Activated T-cell treated with anti-CD3 and anti-CD28 coated beads, Interleukin-2, amount 50 U/mL, for 1 hour (primary cell): ENCODE measurements around the gene RTKN2.
"Not testable (repeated sequence)": the region's sequence is repeated elsewhere in the genome, so short reads cannot be mapped to it uniquely, and the experiment has no call there.

Experiments
- DNase-seq: peaks from one replicate; pipeline ENCODE4 v3.0.0-alpha.2; 2020

The RTKN2 gene

GRCh38 chr10:62268399-62269114 lies at the start of gene RTKN2:
Gene RTKN2 (minus strand): TSS chr10:62268844. CDS start chr10:62268610, 234 bp downstream.
- peak; percentile 68 for DNase-seq

GRCh38 chr10:62317257-62317656 lies 48.6 kb upstream of the RTKN2 start:
- no peak for DNase-seq

GRCh38 chr10:62309254-62309653 lies 40.6 kb upstream of the RTKN2 start:
- DNase-seq = no peak

- no peak for DNase-seq
These were observed 39.5 kb upstream of the RTKN2 start for GRCh38 chr10:62308101-62308500.

GRCh38 chr10:62307635-62308034 lies 39.0 kb upstream of the RTKN2 start:
- DNase-seq = no peak

GRCh38 chr10:62306663-62307062 lies 38.0 kb upstream of the RTKN2 start:
- peak; percentile 23 for DNase-seq

- no peak for DNase-seq
These were observed 37.2 kb upstream of the RTKN2 start for GRCh38 chr10:62305813-62306212.

GRCh38 chr10:62303922-62304321 lies 35.3 kb upstream of the RTKN2 start:
- no peak for DNase-seq

- no peak for DNase-seq
These were observed 34.1 kb upstream of the RTKN2 start for GRCh38 chr10:62302760-62303159.

- DNase-seq = no peak
These were observed 29.2 kb upstream of the RTKN2 start for GRCh38 chr10:62297857-62298256.

GRCh38 chr10:62284221-62284620 lies 15.6 kb upstream of the RTKN2 start:
- no peak for DNase-seq

- DNase-seq = not testable (repeated sequence)
These were observed 12.7 kb upstream of the RTKN2 start for GRCh38 chr10:62281348-62281747.

GRCh38 chr10:62280392-62280791 lies 11.7 kb upstream of the RTKN2 start:
- not testable (repeated sequence) for DNase-seq

- DNase-seq = no peak
These were observed 9.8 kb upstream of the RTKN2 start for GRCh38 chr10:62278441-62278910.

GRCh38 chr10:62277971-62278370 lies 9.3 kb upstream of the RTKN2 start:
- DNase-seq = no peak

GRCh38 chr10:62270020-62270419 lies 1.4 kb upstream of the RTKN2 start:
- no peak for DNase-seq

GRCh38 chr10:62268027-62268398 lies 631 bp downstream of the RTKN2 start:
- no peak for DNase-seq

- DNase-seq = no peak
These were observed 2.0 kb downstream of the RTKN2 start for GRCh38 chr10:62266611-62267010.

GRCh38 chr10:62266147-62266546 lies 2.5 kb downstream of the RTKN2 start:
- no peak for DNase-seq

GRCh38 chr10:62264702-62265436 lies 3.8 kb downstream of the RTKN2 start:
- no peak for DNase-seq

- DNase-seq = no peak
These were observed 4.5 kb downstream of the RTKN2 start for GRCh38 chr10:62264126-62264525.

GRCh38 chr10:62261666-62262065 lies 7.0 kb downstream of the RTKN2 start:
- DNase-seq = no peak

GRCh38 chr10:62259998-62260397 lies 8.6 kb downstream of the RTKN2 start:
- no peak for DNase-seq

- DNase-seq = no peak
These were observed 9.2 kb downstream of the RTKN2 start for GRCh38 chr10:62259456-62259855.
